DOHH2 (cell line): ENCODE data around the gene STK32B.

Experiments used
- H3F3A ChIP-seq: fragments of 200-600 bp; sonication (generic), shearing (Covaris generic); 2 replicates; pipeline ENCODE4 v1.6.0; 2016; ENCODE audit warnings: antibody characterized with exemption, mild to moderate bottlenecking; ENCODE audit not compliant: control insufficient read depth, insufficient read depth
- H3K27ac ChIP-seq: fragments of 200-600 bp; sonication (generic); 2 replicates; pipeline ENCODE4 v1.5.1; 2014; ENCODE audit warnings: low read depth, mild to moderate bottlenecking, low read length, moderate library complexity
- H3K27me3 ChIP-seq: fragments of 200-600 bp; sonication (generic); 2 replicates; pipeline ENCODE4 v1.6.1; 2014; ENCODE audit warnings: mild to moderate bottlenecking, low read length, mixed read lengths; ENCODE audit not compliant: control insufficient read depth
- H3K36me3 ChIP-seq: fragments of 200-600 bp; sonication (generic); 2 replicates; pipeline ENCODE4 v1.6.1; 2014; ENCODE audit warnings: mild to moderate bottlenecking, low read length, moderate library complexity, mixed read lengths; ENCODE audit not compliant: control insufficient read depth
- H3K4me1 ChIP-seq: fragments of 200-600 bp; sonication (generic); 2 replicates; pipeline ENCODE4 v1.6.1; 2014; ENCODE audit warnings: mild to moderate bottlenecking, low read length, mixed read lengths; ENCODE audit not compliant: control insufficient read depth
- H3K4me2 ChIP-seq: fragments of 200-600 bp; sonication (generic); 2 replicates; pipeline ENCODE4 v1.6.0; 2014; ENCODE audit warnings: mild to moderate bottlenecking, low read length, moderate library complexity
- H3K4me3 ChIP-seq: fragments of 200-600 bp; sonication (generic); 2 replicates; pipeline ENCODE4 v1.5.1; 2014; ENCODE audit warnings: mild to moderate bottlenecking, low read length, mixed read lengths
- H3K79me2 ChIP-seq: fragments of 200-600 bp; sonication (generic); 2 replicates; pipeline ENCODE4 v1.6.1; 2014; ENCODE audit warnings: mild to moderate bottlenecking, low read length, mixed read lengths; ENCODE audit not compliant: control insufficient read depth
- H3K9me2 ChIP-seq: fragments of 200-600 bp; sonication (generic); replicated peaks from 2 replicates; pipeline ENCODE4 v1.6.1; 2014; ENCODE audit warnings: mild to moderate bottlenecking, low read length, mixed read lengths; ENCODE audit not compliant: control insufficient read depth
- H3K9me3 ChIP-seq: fragments of 200-600 bp; sonication (generic); 2 replicates; pipeline ENCODE4 v1.6.1; 2014; ENCODE audit warnings: antibody characterized with exemption, low read length, mixed read lengths; ENCODE audit not compliant: control insufficient read depth, insufficient read depth
- H4K20me1 ChIP-seq: fragments of 200-600 bp; sonication (generic); 2 replicates; pipeline ENCODE4 v1.6.0; 2014; ENCODE audit warnings: low read depth, mild to moderate bottlenecking, antibody characterized with exemption, low read length, moderate library complexity; ENCODE audit not compliant: control insufficient read depth, insufficient read depth
- EZH2phosphoT487 ChIP-seq: fragments of 200-600 bp; sonication (generic); IDR thresholded peaks from 2 replicates; pipeline ENCODE4 v1.6.1; 2017; ENCODE audit warnings: borderline replicate concordance, mild to moderate bottlenecking, antibody characterized with exemption, low read length, moderate library complexity, mixed read lengths
- TF ChIP-seq, protein P1 (sequence below): fragments of 200-600 bp; sonication (generic); IDR thresholded peaks from one replicate; pipeline ENCODE4 v1.5.1; 2014; ENCODE audit warnings: antibody characterized with exemption, mild to moderate bottlenecking, low read depth, low read length; ENCODE audit not compliant: poor library complexity, severe bottlenecking

STK32B gene

DNA sequence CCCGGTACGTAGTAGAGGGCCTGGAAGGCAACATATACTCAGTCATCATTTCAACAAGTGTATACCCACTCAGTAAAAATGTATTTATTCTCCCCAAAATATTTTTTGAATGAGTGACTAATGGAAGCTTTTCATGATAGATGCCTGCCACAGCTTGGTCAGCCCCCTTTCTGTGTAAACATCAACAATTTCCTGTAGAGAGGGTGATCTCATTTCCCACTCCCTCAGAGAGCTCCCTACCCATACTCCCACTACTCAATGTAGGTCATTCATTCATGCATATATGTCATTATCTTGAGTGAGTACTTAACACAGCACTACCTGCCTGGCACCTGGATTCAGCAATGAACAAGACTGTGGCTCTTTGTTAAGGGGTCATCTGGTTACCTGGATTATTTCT is 81.9 kb downstream of the STK32B start:
- no peaks in the 10 kb centered on the region for H4K20me1 ChIP-seq
- H3K27me3 ChIP-seq = no peaks in the 10 kb centered on the region
- no peaks in the 10 kb centered on the region for H3F3A ChIP-seq
- H3K9me3 ChIP-seq = no peaks in the 10 kb centered on the region
- no peaks in the 10 kb centered on the region for H3K4me1 ChIP-seq
- no peak overlapping the region for H3K27ac ChIP-seq
- no peaks in the 10 kb centered on the region for H3K9me2 ChIP-seq
- no peak overlapping the region for H3K4me3 ChIP-seq
- H3K4me2 ChIP-seq = no peak overlapping the region
- no peaks in the 10 kb centered on the region for H3K36me3 ChIP-seq
- no peak for TF ChIP-seq EZH2phosphoT487
- TF ChIP-seq, protein P1, sequence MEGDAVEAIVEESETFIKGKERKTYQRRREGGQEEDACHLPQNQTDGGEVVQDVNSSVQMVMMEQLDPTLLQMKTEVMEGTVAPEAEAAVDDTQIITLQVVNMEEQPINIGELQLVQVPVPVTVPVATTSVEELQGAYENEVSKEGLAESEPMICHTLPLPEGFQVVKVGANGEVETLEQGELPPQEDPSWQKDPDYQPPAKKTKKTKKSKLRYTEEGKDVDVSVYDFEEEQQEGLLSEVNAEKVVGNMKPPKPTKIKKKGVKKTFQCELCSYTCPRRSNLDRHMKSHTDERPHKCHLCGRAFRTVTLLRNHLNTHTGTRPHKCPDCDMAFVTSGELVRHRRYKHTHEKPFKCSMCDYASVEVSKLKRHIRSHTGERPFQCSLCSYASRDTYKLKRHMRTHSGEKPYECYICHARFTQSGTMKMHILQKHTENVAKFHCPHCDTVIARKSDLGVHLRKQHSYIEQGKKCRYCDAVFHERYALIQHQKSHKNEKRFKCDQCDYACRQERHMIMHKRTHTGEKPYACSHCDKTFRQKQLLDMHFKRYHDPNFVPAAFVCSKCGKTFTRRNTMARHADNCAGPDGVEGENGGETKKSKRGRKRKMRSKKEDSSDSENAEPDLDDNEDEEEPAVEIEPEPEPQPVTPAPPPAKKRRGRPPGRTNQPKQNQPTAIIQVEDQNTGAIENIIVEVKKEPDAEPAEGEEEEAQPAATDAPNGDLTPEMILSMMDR = no peak
- no peaks in the 10 kb centered on the region for H3K79me2 ChIP-seq

DNA sequence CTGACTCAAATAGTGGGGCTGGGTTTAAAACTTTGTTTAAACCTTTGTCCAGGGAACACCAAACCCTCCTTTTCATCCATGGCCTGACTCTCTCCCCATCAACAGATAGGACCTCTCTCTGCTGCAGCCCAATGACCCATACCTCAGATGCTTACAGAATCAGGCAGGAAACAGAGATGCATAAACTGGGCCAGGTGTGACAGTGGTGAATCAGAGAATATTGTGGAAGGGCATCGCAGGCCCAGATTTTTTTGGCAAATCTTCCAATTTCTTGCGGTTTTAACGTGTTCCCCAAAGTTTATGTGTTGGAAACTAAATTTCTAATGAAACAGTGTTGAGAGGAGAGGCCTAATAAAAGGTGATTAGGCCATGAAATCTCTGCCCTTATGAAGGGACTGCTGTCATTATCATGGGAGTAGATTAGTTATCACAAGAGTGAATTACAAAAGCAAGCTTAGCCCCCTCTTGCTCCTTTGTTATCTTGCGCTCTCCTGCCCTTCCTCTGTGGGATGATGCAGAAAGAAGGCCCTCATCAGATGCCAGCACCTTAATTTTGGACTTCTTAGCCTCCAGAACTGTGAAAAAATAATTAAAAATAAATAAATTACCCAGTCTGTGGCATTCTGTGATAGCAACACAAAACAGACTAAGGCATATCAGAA is 82.8 kb downstream of the STK32B start:
- no peak overlapping the region for H3K4me2 ChIP-seq
- H3K27ac ChIP-seq = no peak overlapping the region

DNA sequence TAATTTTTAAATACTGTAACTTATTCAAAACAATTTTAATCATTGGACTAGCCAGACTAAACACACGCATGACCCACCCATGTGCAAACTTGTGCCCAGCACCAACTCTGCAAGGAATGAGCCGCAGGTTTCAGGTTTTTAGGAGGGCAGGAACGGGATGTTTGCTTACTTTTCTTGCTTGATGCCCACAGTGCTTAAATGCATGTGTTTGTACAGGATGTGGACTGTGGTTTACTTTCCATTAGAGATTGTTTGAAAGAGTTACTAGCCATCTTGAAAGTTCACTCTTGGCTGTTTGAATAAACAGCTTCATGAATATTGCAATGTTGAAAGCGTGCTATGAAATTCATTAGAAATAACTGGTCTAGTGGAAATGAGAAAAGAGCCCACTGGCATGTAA is 83.3 kb downstream of the STK32B start:
- no peaks in the 10 kb centered on the region for H3K79me2 ChIP-seq
- H3K4me3 ChIP-seq = no peak overlapping the region
- H3K9me3 ChIP-seq = no peaks in the 10 kb centered on the region
- H3K9me2 ChIP-seq = no peaks in the 10 kb centered on the region
- H3F3A ChIP-seq = no peaks in the 10 kb centered on the region
- H3K4me1 ChIP-seq = no peaks in the 10 kb centered on the region
- H3K4me2 ChIP-seq = no peak overlapping the region
- H3K36me3 ChIP-seq = no peaks in the 10 kb centered on the region
- no peaks in the 10 kb centered on the region for H3K27me3 ChIP-seq
- H3K27ac ChIP-seq = no peak overlapping the region
- TF ChIP-seq, protein P1 = no peak
- TF ChIP-seq EZH2phosphoT487 = no peak
- no peaks in the 10 kb centered on the region for H4K20me1 ChIP-seq

More for the DNA sequence above, 82.8 kb downstream of the STK32B start:
- Histone ChIP-seq H3F3A (no peaks in the 10 kb centered on the region), H3K4me1 (no peaks in the 10 kb centered on the region), H4K20me1 (no peaks in the 10 kb centered on the region), H3K9me3 (no peaks in the 10 kb centered on the region), H3K9me2 (no peaks in the 10 kb centered on the region), H3K79me2 (no peaks in the 10 kb centered on the region), H3K4me3 (no peak overlapping the region), H3K27me3 (no peaks in the 10 kb centered on the region), H3K36me3 (no peaks in the 10 kb centered on the region)
- TF ChIP-seq, protein P1 = no peak
- no peak for TF ChIP-seq EZH2phosphoT487
